GM23338 (cell line): ENCODE results near the gene RPAP2. TPM values are rescaled to one million over a fixed set of nuclear protein-coding genes. Genes with fewer than 3 reads are reported as not detected.

ENCODE experiments used
- ATAC-seq: fragments of 200-7000 bp; cut with Tn5 transposase; 3 replicates; pipeline ENCODE4 v1.9.1; 2020
- DNase-seq: peaks from one replicate; pipeline ENCODE4 v3.0.0-alpha.2; 2015; ENCODE audit warnings: low spot score
- H2AFZ ChIP-seq: fragments of 200-600 bp; sonication (generic); 2 replicates; pipeline ENCODE4 v1.8.0; 2016; ENCODE audit warnings: antibody characterized with exemption, mild to moderate bottlenecking, moderate library complexity
- H3F3A ChIP-seq: fragments of 200-600 bp; sonication (generic); replicated peaks from 2 replicates; pipeline ENCODE4 v1.8.0; 2017; ENCODE audit warnings: antibody characterized with exemption, mixed run types, low read depth
- H3K27ac ChIP-seq: fragments of 200-600 bp; sonication (generic); 2 replicates; pipeline ENCODE4 v1.6.1; 2016; ENCODE audit warnings: low read depth
- H3K27me3 ChIP-seq: fragments of 200-600 bp; sonication (generic); 2 replicates; pipeline ENCODE4 v1.8.0; 2016; ENCODE audit warnings: mild to moderate bottlenecking, mixed run types, moderate library complexity; ENCODE audit not compliant: insufficient read depth
- H3K36me3 ChIP-seq: fragments of 200-600 bp; sonication (generic); 2 replicates; pipeline ENCODE4 v1.8.0; 2016; ENCODE audit warnings: mild to moderate bottlenecking; ENCODE audit not compliant: insufficient read depth
- H3K4me1 ChIP-seq: fragments of 200-600 bp; sonication (generic); 2 replicates; pipeline ENCODE4 v1.8.0; 2016; ENCODE audit warnings: mild to moderate bottlenecking, moderate library complexity; ENCODE audit not compliant: insufficient read depth
- H3K4me2 ChIP-seq: fragments of 200-600 bp; sonication (generic); 2 replicates; pipeline ENCODE4 v1.7.1; 2017; ENCODE audit warnings: mixed run types
- H3K4me3 ChIP-seq: fragments of 200-600 bp; sonication (generic); 2 replicates; pipeline ENCODE4 v1.6.1; 2016; ENCODE audit warnings: mixed run types
- H3K79me2 ChIP-seq: fragments of 200-600 bp; sonication (generic); replicated peaks from 2 replicates; pipeline ENCODE4 v1.8.0; 2017; ENCODE audit warnings: mild to moderate bottlenecking; ENCODE audit not compliant: insufficient read depth
- H3K9me2 ChIP-seq: fragments of 200-600 bp; sonication (generic); 2 replicates; pipeline ENCODE4 v1.8.0; 2017; ENCODE audit not compliant: insufficient read depth
- H4K20me1 ChIP-seq: fragments of 200-600 bp; sonication (generic); replicated peaks from 2 replicates; pipeline ENCODE4 v1.8.0; 2017; ENCODE audit warnings: mild to moderate bottlenecking; ENCODE audit not compliant: insufficient read depth
- H3K27ac Mint-ChIP-seq: 2 replicates; pipeline ENCODE4 v1.8.0; 2020; ENCODE audit warnings: inconsistent platforms, mild to moderate bottlenecking, moderate library complexity, mixed read lengths
- H3K27me3 Mint-ChIP-seq: 3 replicates; pipeline ENCODE4 v1.8.0; 2022; ENCODE audit warnings: low read depth, mild to moderate bottlenecking, moderate library complexity, mixed read lengths, inconsistent platforms; ENCODE audit not compliant: insufficient read depth, poor library complexity
- H3K36me3 Mint-ChIP-seq: 3 replicates; pipeline ENCODE4 v1.8.0; 2021; ENCODE audit warnings: low read depth, mild to moderate bottlenecking, inconsistent platforms, moderate library complexity, mixed read lengths
- H3K4me1 Mint-ChIP-seq: 3 replicates; pipeline ENCODE4 v1.8.0; 2020; ENCODE audit warnings: mild to moderate bottlenecking, inconsistent platforms, mixed read lengths
- H3K4me3 Mint-ChIP-seq: 3 replicates; pipeline ENCODE4 v1.8.0; 2021; ENCODE audit warnings: moderate library complexity, mild to moderate bottlenecking, inconsistent platforms, mixed read lengths
- H3K9me3 Mint-ChIP-seq: 3 replicates; pipeline ENCODE4 v1.8.0; 2020; ENCODE audit warnings: moderate library complexity, mild to moderate bottlenecking, inconsistent platforms, mixed read lengths
- CREB1 ChIP-seq: fragments of 250-450 bp; sonication (Bioruptor Pico); IDR thresholded peaks from 2 replicates; pipeline ENCODE4 v1.5.0; 2020; ENCODE audit warnings: low read depth, mild to moderate bottlenecking, moderate library complexity
- CTCF ChIP-seq, 2 experiments: fragments of 200-600 bp in 1 of 2; sonication (generic) in 1 of 2; conservative IDR thresholded peaks; 2 replicates each; pipeline versions ENCODE4 v1.5.1 to v1.6.1; 2016 to 2017; ENCODE audit warnings: antibody characterized with exemption in 2 of 2, low read depth in 2 of 2, mild to moderate bottlenecking in 2 of 2, moderate library complexity in 1 of 2
- ETS1 ChIP-seq: IDR thresholded peaks from 2 replicates; pipeline ENCODE4 v1.6.1; 2016; ENCODE audit warnings: antibody characterized with exemption
- EZH2 ChIP-seq: fragments of 200-600 bp; sonication (generic); IDR thresholded peaks from one replicate; pipeline ENCODE4 v1.8.0; 2017; ENCODE audit warnings: antibody characterized with exemption, mild to moderate bottlenecking, low read depth; ENCODE audit not compliant: unreplicated experiment
- EZH2phosphoT487 ChIP-seq: fragments of 200-600 bp; sonication (generic); IDR thresholded peaks from one replicate; pipeline ENCODE4 v1.8.1; 2018; ENCODE audit warnings: antibody characterized with exemption; ENCODE audit not compliant: unreplicated experiment
- JUNB ChIP-seq: IDR thresholded peaks from one replicate; pipeline ENCODE4 v1.6.1; 2016; ENCODE audit warnings: antibody characterized with exemption; ENCODE audit not compliant: unreplicated experiment
- NANOG ChIP-seq: IDR thresholded peaks from 2 replicates; pipeline ENCODE4 v1.6.1; 2016; ENCODE audit warnings: antibody characterized with exemption, borderline replicate concordance
- POLR2AphosphoS5 ChIP-seq: IDR thresholded peaks from 2 replicates; pipeline ENCODE4 v1.6.1; 2016; ENCODE audit warnings: antibody characterized with exemption, low read depth
- ZNF114 ChIP-seq: fragments of 250-450 bp; sonication (Bioruptor Pico); IDR thresholded peaks from 2 replicates; pipeline ENCODE4 v1.5.0; 2020; ENCODE audit warnings: mild to moderate bottlenecking, moderate library complexity
- ZNF331 ChIP-seq: fragments of 250-450 bp; sonication (Bioruptor Pico); IDR thresholded peaks from 2 replicates; pipeline ENCODE4 v1.5.0; 2020; ENCODE audit warnings: low read depth, mild to moderate bottlenecking, moderate library complexity
- ZNF462 ChIP-seq: fragments of 250-450 bp; sonication (Bioruptor Pico); IDR thresholded peaks from 2 replicates; pipeline ENCODE4 v1.5.0; 2020; ENCODE audit warnings: mild to moderate bottlenecking, moderate library complexity
- polyA plus RNA-seq: library from polyadenylated mRNA; unstranded; fragments of >200 nt; fragmentation: Nextera tagmentation; extraction: Ambion mirVana; gene quantifications from 2 replicates; pipeline ENCODE4 v1.2.1, GENCODE V29; 2016
- total RNA-seq: library from RNA; depleted of rRNA; stranded (reverse); fragments of >200 nt; shearing (Covaris generic); gene quantifications from 2 replicates; pipeline ENCODE4 v1.2.3, GENCODE V29; 2014

Gene RPAP2
- total and polyA plus RNA-seq, 2 experiments from 2014 or later: 26.6 to 30.4 TPM

GRCh38 chr1:92326681-92327080 is 27.8 kb downstream of the RPAP2 start (continued):
- TF ChIP-seq ZNF462 (CRISPR knock-in tag) (no peak), POLR2AphosphoS5 (no peak), NANOG (no peak), EZH2phosphoT487 (no peak), ZNF331 (no peak), CREB1 (CRISPR knock-in tag) (no peak)

DNA sequence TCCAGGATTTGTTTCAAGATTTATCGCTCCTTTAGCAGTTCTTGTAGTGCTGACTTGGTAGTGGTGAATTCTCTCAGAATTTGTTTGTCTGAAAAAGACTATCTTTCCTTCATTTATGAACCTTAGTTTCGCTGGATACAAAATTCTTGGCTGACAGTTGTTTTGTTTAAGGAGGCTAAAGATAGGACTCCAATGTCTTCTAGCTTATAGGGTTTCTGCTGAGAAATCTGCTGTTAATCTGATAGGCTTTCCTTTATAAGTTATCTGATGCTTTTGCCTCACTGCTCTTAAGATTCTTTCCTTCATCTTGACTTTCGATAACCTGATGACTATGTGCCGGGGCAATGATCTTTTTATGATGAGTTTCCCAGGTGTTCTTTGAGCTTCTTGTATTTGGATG is 28.9 kb downstream of the RPAP2 start:
- no peaks in the 10 kb centered on the region for H3F3A ChIP-seq
- no peak overlapping the region for H3K4me3 ChIP-seq
- H3K79me2 ChIP-seq: 0 out of 2 replicates have a peak, but pooled peaks cover 3% of the 10 kb centered on the region
- DNase-seq: no peak
- no peak overlapping the region for H2AFZ ChIP-seq
- no peaks in the 10 kb centered on the region for H4K20me1 ChIP-seq
- TF ChIP-seq POLR2AphosphoS5 (no peak), EZH2 (no peak), CTCF (conservative IDR thresholded peaks at IDR 0.05; ENCODE audit: low read depth in 2 of 2) (no peak), ZNF114 (CRISPR knock-in tag) (no peak), EZH2phosphoT487 (no peak), ETS1 (no peak), NANOG (no peak), CREB1 (CRISPR knock-in tag) (no peak), JUNB (no peak), ZNF331 (no peak)
- H3K27me3 ChIP-seq: no peaks in the 10 kb centered on the region
- no peak overlapping the region for H3K27ac Mint-ChIP-seq
- H3K27ac ChIP-seq: no peak overlapping the region
- no peak for ATAC-seq
- peaks cover 71% of the 10 kb centered on the region for H3K36me3 Mint-ChIP-seq
- H3K4me1 ChIP-seq: no peaks in the 10 kb centered on the region
- no peak overlapping the region for H3K4me3 Mint-ChIP-seq
- no peak overlapping the region for H3K4me2 ChIP-seq
- no peaks in the 10 kb centered on the region; the same call in 1 of the 2 replicates for H3K9me2 ChIP-seq
- peaks cover 13% of the 10 kb centered on the region for H3K36me3 ChIP-seq
- peaks cover 35% of the 10 kb centered on the region for H3K9me3 Mint-ChIP-seq
- peaks cover 2% of the 10 kb centered on the region; the same call in 1 of the 3 replicates for H3K4me1 Mint-ChIP-seq
- peaks cover 2% of the 10 kb centered on the region for H3K27me3 Mint-ChIP-seq
